Adrenal gland (tissue), 5 donors: ENCODE measurements around the gene NTS.

Source experiments
- POLR2A ChIP-seq, 2 donors: fragments of 450-650 bp; IDR thresholded peaks; one replicate each; pipeline ENCODE4 v1.6.1; 2017; ENCODE audit warnings: antibody characterized with exemption in 2 of 2, mild to moderate bottlenecking in 2 of 2, moderate library complexity in 1 of 2
- TF ChIP-seq, protein P1 (sequence below), 6 experiments: fragments of 450-650 bp in 4 of 6; fragments of 200-600 bp in 2 of 6; sonication (generic) in 1 of 6; IDR thresholded peaks; 1 replicate in 5 of 6; 2 replicates in 1 of 6; pipeline versions ENCODE4 v1.5.1 to v1.8.0; 2016 to 2021; ENCODE audit warnings: antibody characterized with exemption in 6 of 6, mild to moderate bottlenecking in 2 of 6, moderate library complexity in 1 of 6
- donor health status: DM: no; HTN: no; CAD: no.

DNA sequence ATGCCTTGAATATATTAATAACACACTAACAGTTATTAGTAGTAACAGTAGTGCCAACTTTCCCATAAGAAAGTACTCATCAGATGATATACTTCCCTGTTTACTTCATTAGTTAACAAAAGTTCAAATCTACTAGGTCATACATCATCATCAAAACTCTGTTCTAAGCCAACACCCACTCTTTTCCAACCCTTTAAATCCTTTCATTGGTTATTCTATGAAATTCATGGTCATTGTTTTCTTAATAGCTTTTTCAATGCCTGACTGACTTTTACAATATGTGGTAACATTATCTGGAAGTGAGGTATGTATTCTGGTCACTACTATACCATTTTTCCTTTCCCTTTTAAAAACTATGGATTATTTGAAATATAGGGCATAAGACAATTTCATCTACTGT is 9.7 kb downstream of the NTS start:
- no peak for TF ChIP-seq POLR2A (IDR thresholded peaks at IDR 0.05)
- TF ChIP-seq, protein P1, sequence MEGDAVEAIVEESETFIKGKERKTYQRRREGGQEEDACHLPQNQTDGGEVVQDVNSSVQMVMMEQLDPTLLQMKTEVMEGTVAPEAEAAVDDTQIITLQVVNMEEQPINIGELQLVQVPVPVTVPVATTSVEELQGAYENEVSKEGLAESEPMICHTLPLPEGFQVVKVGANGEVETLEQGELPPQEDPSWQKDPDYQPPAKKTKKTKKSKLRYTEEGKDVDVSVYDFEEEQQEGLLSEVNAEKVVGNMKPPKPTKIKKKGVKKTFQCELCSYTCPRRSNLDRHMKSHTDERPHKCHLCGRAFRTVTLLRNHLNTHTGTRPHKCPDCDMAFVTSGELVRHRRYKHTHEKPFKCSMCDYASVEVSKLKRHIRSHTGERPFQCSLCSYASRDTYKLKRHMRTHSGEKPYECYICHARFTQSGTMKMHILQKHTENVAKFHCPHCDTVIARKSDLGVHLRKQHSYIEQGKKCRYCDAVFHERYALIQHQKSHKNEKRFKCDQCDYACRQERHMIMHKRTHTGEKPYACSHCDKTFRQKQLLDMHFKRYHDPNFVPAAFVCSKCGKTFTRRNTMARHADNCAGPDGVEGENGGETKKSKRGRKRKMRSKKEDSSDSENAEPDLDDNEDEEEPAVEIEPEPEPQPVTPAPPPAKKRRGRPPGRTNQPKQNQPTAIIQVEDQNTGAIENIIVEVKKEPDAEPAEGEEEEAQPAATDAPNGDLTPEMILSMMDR (IDR thresholded peaks at IDR 0.05): no peak
